ENCODE results near the gene ENKUR.

Gene ENKUR

GRCh38 chr10:25057886-25058285, 41.9 kb upstream of the ENKUR start:
- no peak for DNase-seq (ENCODE audit: extremely low read depth, low read depth)
- TF ChIP-seq, protein P1, sequence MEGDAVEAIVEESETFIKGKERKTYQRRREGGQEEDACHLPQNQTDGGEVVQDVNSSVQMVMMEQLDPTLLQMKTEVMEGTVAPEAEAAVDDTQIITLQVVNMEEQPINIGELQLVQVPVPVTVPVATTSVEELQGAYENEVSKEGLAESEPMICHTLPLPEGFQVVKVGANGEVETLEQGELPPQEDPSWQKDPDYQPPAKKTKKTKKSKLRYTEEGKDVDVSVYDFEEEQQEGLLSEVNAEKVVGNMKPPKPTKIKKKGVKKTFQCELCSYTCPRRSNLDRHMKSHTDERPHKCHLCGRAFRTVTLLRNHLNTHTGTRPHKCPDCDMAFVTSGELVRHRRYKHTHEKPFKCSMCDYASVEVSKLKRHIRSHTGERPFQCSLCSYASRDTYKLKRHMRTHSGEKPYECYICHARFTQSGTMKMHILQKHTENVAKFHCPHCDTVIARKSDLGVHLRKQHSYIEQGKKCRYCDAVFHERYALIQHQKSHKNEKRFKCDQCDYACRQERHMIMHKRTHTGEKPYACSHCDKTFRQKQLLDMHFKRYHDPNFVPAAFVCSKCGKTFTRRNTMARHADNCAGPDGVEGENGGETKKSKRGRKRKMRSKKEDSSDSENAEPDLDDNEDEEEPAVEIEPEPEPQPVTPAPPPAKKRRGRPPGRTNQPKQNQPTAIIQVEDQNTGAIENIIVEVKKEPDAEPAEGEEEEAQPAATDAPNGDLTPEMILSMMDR (IDR thresholded peaks at IDR 0.05; ENCODE audit: low read depth, low read length), result no peak

GRCh38 chr10:25056726-25057125, 40.8 kb upstream of the ENKUR start:
- no peak for DNase-seq (ENCODE audit: extremely low read depth, low read depth)
- TF ChIP-seq, protein P1 (IDR thresholded peaks at IDR 0.05; ENCODE audit: low read depth, low read length), result no peak

DNA sequence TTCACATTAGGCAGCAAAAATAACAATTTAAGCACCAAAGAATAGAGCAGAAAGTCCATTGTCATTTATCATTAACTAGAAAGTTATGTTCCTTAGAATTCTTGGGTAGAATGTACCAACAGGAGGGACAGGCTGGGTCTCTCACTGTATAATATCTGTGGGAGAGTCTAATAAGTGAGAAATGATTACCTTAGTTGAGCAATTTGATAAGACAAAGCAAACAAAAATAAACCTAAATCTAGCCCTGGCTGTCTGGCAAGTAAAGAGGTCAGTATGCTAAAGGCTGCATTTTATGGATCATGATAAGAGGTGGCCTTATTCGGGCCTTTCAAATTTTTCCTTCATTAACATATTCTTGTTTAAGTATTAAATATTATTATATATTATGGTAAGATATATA, 36.1 kb upstream of the ENKUR start:
- DNase-seq (ENCODE audit: extremely low read depth, low read depth), result no peak

DNA sequence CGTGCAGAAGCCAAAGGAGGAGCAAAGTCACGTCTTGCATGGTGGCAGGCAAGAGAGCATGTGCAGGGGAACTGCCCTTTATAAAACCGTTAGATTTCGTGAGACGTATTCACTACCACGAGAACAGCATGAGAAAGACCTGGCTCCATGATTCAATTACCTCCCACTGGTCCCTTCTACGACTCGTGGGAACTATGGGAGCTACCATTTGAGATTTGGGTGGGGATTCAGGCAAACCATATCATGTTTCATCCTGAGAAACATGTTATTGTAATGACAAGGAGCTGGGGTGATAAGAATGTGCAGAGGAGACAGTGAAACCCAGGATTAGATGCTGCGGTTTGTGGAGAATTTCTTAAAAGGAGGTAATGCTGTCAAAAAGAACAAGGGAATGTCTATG, 34.4 kb upstream of the ENKUR start:
- TF ChIP-seq, protein P1 (IDR thresholded peaks at IDR 0.05; ENCODE audit: low read depth, low read length), result no peak
- no peak for DNase-seq (ENCODE audit: extremely low read depth, low read depth)

More for the DNA sequence above, 36.1 kb upstream of the ENKUR start:
- TF ChIP-seq, protein P1 (IDR thresholded peaks at IDR 0.05; ENCODE audit: low read depth, low read length), result no peak

DNA sequence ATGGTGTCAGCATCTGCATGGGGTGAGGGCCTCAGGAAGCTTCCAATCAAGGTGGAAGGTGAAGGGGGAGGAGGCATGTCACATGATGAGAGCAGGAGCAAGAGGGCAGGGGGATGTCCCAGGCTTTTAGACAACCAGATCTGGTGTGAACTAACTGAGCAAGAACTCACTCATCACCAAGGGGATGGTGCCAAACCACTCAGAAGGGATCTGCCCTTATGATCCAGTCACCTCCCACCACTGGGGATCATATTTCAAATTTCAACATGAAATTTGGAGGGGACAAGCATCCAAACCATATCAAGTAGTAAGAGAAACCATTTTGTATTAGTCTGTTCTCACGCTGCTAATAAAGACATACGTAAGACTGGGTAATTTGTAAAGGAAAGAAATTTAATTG, 34.0 kb upstream of the ENKUR start:
- TF ChIP-seq, protein P1 (IDR thresholded peaks at IDR 0.05; ENCODE audit: low read depth, low read length), result no peak
- DNase-seq (ENCODE audit: extremely low read depth, low read depth), result no peak

DNA sequence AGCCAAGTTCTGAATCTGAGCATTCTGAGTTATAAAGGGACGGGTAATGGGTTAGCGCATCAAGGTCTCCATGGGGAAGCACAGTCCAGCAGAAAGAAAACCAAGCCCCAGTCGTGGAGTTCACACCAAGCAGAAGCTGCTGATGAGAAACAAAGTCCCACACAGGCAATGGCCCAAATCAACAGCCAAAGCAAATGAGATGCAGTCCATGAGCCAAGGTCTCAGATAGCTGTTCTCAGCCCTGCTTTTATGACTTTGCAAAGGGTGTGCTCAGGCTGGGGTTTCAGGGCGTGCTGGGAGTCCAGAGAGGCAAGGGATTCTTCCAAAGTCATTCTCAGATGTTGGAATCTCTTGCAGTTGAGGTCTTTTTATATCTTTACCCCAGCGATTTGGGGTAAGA, 32.5 kb upstream of the ENKUR start:
- TF ChIP-seq, protein P1 (IDR thresholded peaks at IDR 0.05; ENCODE audit: low read depth, low read length), result no peak
- DNase-seq (ENCODE audit: extremely low read depth, low read depth), result no peak

DNA sequence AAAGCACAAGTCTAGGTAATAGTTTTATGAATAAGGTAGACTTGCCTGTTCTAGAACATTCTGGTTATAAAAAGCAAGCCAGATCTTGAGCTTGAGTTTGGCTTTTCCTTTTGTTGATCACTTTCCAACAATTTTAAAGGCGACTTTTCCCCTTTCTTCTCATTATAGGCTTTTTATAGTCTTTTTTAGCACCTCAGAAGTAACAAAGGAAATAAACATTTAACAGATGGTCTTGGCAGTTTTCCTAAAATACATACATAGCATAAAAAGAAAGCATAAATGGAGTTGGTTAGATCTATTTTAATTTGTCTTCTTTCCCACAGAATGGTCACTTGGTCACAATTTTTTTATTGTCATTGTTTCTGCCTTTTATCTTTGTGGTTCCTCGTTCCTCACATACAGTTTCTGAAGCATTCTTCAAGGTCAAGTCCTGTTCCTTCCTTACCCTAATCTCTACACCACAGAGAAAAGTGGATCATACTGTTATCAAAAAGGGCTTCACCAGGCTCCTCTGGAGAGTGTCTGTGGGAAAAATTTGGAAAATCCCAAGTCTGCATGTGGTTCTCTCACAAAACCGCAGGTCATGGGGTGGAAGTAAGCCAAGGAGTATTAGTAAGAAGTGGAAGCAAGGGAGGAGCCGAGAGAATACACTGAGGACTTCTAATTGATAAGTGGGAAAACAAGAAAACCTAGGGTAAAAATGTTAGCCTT, 31.8 kb upstream of the ENKUR start:
- DNase-seq (ENCODE audit: extremely low read depth, low read depth), result peak; percentile 49
- TF ChIP-seq, protein P1 (IDR thresholded peaks at IDR 0.05; ENCODE audit: low read depth, low read length), result no peak
